CD4-positive, alpha-beta T cell treated with Interleukin-6 at 100 ng/mL for 8 hours (primary cell): ENCODE data around the gene ARHGAP12.
"Not testable (repeated sequence)": the region's sequence is repeated elsewhere in the genome, so short reads cannot be mapped to it uniquely, and the experiment has no call there.

ENCODE experiments used
- DNase-seq: peaks from one replicate; pipeline ENCODE4 v3.0.0-alpha.2; 2020; ENCODE audit warnings: mixed read lengths, low spot score

The ARHGAP12 gene

DNA sequence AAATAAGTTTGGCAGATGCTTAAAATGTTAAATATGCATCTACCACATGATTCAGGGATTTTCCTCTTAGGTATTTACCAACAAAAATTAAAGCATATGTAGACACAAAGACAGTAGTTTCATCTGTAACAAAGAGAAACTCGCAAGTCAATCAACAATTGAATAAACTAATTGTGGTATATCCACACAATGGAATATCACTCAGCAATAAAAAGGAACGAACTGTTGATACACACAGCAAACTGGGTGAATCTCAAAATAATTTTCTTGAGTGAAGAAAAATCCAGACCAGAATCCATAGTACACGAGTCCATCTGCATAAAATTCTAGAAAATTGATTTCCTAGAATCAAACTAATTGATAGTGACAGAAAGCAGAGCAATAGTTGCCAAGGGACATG is 5.2 kb downstream of the ARHGAP12 start:
- DNase-seq: no peak

DNA sequence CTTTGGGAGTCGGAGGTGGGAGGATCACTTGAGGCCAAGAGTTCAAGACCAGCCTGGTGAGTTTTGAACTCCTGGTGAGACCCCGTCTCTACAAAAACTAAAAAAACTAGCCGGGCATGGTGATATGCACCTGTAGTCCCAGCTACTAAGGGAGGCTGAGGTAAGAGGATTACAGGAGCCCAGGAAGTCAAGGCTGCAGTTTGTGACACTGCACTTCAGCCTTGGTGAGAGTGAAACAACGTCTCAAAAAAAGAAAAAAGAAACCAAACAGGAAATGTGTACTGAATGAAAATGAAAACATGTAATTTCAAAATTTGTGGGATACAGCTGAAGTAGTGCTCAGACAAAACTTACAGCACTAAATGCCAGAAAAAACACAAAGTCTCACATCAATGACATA is 7.6 kb downstream of the ARHGAP12 start:
- no peak for DNase-seq

DNA sequence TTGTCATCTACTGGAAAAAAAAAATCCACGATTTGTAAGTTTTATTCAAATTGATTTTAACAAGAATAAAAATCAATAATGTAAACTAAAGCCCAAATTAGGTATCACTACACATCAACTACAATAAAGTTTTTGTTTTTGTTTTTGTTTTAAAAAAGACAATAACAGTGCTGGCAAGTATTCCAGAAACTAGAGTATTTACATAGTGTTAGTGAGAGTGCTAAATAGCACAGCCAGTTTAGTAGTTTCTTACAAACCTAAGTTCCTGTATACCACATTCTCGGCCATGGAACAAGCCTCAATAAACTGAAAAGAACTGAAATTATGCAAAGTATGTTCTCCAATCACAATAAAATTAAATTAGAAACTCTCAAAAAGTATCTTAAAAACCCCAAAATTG is 8.1 kb downstream of the ARHGAP12 start:
- DNase-seq: no peak

DNA sequence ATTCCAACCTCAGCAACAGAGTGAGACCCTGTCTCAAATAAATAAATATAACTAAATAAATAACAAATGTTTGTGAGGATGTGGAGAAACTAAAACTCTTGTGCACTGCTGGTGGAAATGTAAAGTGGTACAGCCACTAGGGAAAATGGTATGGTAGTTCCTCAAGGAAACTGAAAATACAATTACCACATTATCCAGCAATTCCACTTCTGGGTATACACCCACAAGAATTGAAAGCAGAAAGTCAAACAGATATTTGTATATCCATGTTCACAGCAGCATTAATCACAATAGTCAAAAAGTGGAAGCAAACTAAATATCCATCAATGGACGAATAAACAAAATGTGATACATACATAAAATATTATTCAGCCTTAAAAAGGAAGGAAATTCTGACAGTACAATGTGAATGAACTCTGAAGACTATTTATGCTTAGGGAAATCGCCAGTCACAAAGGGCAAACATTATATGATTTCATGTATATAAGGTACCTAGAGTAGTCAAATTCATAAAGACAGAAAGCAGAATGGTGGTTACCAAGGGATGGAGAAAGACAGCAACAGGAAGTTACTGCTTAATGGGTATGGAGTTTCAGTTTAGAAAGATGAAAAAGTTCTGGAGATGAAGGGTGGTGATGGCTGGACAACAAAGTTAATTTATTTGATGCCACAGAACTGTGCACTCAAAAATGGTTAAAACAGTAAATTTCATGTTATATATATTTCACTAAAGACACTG is 9.8 kb downstream of the ARHGAP12 start:
- no peak for DNase-seq

DNA sequence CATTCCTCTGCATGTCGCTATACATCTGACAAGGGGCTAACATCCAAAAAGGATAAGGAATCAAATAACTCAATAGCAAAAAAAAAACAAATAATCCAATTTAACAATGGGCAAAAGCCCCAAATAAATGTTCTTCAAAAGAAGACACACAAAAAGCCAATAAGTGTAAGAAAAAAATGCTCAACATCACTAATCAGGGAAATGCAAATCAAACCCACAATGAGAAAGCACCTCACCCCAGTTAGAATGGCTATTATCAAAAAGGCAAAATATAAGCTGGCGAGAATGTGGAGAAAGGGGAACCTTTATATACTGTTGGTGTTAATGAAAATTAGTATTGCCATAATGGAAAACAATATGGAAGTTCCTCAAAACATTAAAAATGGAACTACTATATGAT is 14.3 kb downstream of the ARHGAP12 start:
- no peak for DNase-seq

DNA sequence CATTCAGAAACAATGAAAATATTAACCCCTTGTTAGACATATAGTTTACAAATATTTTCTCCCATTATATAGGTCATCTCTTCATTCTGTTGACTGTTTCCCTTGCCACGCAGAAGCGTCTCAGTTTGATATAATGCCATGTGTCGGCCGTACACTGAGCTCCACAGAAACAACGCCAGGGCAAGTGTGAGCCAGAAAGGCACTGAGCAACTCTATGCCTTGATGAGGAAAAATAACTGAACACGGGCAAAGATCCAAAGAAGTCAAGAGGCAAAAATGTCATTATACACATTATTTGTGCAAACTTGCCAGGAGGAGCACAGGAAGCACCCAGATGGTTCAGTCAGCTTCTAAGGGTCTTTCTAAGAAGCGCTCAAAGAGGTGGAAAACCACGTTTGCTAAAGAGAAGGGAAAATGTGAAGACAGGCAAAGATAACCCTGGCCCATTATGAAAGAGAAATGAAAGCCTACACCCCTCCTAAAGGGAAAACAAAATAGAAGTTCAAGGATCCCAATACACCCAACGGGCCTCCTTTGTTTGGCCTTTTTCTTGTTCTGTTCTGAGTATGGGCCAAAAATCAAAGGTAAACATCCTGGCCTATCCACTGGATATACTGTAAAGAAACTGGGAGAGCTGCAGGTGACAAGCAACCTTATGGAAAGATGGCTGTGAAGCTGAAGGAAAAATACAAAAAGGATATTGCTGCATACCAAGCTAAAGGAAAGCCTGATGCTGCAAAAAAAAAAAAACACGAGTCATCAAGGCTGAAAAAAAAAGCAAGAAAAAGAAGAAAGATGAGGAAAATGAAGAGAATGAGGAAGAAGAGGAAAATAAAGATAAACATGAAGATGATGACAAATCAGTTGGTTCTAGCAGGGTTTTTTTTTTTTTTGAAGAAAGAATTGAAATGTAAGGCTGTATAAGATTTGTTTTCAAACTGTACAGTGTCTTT is 15.5 kb downstream of the ARHGAP12 start:
- DNase-seq: no peak

DNA sequence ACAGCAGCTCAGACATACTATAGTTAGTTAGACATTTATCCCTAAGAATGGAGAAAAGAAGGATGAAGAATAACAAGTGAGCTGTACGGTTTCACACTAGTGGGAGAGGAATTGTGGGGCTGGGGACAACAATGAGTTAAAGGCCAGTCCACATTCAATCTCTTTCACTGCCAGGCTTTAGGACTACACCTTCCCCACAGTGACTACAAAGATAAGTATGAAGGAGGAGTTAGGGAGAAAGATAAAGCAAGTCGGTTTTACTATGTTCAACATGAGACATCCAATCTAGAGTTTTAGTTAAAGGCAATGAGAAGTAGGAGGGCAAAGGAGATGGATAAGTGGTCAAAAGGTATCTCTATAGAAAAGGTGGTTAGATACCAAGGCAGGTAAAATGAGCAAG is 16.3 kb downstream of the ARHGAP12 start:
- DNase-seq: no peak

DNA sequence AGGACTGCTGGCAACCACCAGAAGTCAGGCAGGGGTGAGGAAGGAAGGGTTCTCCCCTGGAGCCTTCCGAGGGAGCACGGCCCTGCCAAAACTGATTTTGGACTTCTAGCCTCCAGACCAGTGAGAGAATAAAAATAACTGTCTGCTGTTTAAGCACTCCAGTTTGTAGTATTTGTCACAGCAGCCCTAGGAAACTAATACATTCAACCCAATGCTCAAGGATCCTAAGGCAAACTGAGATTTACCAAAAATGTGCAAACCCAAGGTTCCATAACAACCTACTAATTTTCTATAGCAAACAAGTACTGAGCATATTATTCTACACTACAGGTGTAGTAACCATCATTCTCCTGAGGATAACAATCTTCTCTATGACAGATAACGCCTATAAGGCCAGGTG is 18.6 kb downstream of the ARHGAP12 start:
- no peak for DNase-seq

DNA sequence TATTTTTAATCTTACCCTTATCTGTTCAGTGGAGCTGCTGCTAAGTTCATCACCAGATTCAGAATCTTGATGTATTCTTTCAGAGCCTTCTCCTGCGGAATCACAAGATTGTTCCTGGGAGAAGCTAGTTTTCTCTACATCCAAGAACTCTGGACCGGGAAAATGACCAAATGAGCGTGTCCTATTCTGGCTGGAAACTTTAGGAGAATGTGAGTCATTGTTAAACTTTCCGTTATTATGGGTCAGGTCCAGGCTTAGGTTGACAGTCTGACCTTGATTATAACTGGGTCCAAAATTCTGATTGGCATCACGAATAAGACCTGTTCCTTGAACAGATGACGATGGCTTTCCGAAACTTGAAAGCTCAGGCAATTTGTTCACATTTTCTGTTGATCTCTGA is 20.5 kb downstream of the ARHGAP12 start:
- DNase-seq: no peak

DNA sequence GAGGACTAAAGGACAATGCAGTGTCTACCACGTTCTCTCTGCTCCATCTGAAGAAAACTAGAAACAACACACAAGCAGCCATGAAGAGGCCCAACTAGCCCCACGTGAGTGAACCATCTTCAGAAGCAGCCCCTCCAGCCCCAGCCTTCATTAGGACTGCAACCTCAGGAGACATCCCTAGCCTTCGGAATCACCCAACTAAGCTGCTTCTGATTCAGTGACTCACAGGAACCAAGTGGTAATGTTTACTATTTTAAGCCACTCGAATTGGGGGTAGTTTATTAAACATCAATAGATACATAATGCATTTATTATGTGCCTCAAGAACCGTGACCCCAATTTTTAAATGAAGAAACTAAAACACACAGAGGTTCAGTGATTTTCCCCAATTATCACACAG is 22.6 kb downstream of the ARHGAP12 start:
- DNase-seq: no peak

DNA sequence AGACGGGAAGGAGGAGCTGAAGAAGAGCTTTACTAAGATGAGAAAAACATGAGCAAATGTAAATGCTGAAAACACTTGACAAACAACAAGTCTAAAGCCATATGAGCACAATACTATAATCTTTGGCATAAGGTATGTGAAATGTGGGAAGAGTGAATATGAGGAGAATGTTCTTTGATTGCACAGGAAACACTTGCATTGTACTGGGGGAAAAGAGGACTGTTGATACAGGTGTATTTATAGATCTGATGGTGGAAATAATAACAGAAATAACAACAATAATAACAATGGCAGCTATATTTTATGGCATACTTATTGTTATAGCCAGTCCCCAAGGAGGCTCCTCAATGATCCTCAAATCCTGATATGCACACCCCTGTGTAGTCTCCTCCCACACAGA is 23.0 kb downstream of the ARHGAP12 start:
- no peak for DNase-seq

DNA sequence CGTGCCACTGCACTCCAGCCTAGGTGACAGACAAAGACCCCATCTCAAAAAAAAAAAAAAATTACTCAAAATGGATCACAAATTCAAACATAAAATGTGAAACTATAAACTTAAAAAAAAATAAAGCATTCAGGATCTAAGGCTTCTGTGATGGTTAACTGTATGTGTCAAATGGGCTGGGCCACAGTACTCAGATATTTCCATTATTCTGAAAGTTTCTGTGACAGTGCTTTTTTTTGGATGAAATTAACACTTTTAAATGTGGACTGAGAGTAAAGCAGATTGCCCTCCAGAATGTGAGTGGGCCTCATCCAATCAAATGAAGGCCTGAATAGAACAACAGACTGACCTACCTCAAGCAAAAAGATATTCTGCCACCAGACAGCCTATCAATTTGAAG is 26.0 kb downstream of the ARHGAP12 start:
- no peak for DNase-seq

DNA sequence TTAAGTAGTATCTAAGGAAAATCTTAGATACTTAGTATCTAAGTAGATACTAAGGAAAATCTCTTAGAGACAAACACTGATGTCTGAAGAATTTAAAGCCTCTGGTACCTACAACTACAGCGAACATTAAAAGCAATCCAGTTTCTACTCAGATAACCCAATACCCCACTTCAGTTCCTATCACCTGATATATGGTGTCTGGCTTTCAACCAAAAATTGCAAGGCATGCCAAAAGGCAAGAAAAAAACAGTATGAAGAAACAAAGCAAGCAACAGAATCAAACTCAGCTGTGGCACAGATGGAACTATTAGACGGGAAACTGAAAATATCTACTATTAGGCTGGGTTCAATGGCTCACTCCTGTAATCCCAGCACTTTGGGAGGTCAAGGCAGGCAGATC is 31.1 kb downstream of the ARHGAP12 start:
- no peak for DNase-seq

DNA sequence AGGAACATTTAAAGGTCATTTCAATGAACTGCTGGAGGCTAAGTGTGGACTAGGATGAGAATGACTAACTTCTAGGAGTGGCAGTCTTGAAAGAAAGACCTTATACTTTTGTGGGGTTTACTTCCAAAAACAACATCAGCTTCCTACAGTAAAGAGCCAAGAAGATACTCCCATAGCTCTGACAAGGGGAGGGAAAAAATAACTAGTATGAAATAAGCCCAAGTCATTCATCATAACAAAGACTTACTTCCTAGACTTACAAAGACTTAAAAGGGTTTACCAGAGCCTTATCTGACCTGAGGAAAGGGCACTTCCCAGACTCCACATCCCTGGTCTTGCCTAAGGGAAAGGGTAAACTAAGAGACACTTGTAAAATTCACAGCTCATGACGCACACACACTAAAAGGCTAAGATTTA is 31.7 kb downstream of the ARHGAP12 start:
- no peak for DNase-seq

DNA sequence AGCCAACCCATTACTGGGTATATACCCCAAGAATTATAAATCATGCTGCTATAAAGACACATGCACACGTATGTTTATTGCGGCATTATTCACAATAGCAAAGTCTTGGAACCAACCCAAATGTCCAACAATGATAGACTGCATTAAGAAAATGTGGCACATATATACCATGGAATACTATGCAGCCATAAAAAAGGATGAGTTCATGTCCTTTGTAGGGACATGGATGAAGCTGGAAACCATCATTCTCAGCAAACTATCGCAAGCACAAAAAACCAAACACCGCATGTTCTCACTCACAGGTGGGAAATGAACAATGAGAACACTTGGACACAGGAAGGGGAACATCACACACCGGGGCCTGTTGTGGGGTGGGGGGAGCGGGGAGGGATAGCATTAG is 32.9 kb downstream of the ARHGAP12 start:
- DNase-seq: not testable (repeated sequence)

DNA sequence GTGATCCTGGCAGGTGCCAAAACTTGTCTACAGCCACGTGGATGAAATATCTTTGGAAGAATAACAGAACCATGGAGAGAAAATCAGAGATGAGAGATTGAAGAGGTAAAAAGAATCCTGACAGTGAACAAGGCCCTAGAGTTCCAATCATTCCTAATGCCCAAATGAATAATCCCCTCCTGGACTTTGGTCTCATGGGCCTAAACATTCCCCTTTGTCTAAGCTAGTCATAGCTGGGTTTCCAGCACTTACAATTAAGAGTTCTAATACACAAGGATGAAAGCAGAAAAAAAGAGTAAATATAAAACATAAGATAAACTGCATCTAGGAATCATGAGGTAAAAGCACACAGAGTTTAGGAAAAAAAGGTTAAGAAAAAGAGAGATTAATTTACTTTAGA is 40.2 kb downstream of the ARHGAP12 start:
- no peak for DNase-seq

DNA sequence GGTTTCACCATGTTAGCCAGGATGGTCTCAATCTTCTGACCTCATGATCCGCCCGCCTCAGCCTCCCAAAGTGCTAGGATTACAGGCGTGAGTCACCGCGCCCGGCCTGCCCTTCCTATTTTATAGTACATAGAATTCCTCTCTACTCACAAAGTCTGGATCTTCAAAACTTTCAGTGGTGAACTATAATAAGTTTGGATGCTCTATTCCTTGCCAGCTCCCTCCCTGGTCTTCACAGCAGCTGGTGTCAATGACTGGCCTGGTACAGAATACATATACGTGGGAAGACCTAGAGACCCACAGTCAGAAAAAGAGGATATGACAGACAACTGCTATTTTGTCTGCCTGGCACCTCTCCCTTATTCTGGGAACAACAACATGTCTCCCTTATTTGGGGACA is 40.8 kb downstream of the ARHGAP12 start:
- no peak for DNase-seq

DNA sequence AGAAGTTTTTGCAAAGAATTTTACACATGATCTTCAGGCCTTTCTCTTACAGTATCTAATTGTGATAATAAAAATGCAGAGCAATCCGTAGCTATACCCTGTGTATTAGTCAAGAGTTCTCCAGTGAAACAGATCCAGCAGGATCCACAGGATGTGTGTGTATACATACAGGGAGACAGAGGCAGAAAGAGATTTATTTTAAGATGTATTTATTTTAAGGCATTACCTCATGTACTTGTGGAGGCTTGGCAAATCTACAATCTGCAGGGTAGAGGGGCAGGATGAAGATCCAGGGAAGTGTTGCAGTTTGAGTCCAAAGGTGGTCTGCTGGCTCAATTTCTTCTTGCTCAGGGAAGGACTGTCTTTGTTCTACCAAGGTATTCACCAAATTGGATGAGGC is 41.7 kb downstream of the ARHGAP12 start:
- DNase-seq: no peak

DNA sequence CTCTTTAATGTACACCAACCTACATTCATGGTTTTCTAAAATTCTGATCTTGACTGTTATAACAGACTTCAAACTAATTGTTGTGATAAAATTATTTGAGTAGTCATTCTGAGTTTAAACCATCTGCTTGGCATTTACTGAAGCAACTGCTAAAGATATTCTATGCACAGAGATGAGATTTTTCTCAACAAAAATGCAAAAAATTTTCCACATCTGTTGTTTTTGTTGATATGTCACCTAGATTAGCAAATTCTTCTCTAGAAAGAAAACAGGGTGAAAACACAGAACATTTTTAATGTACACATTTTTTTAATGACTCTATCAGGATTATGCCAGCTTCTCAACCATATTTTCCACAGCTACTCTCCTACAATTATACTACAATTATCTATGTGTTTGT is 42.7 kb downstream of the ARHGAP12 start:
- no peak for DNase-seq

DNA sequence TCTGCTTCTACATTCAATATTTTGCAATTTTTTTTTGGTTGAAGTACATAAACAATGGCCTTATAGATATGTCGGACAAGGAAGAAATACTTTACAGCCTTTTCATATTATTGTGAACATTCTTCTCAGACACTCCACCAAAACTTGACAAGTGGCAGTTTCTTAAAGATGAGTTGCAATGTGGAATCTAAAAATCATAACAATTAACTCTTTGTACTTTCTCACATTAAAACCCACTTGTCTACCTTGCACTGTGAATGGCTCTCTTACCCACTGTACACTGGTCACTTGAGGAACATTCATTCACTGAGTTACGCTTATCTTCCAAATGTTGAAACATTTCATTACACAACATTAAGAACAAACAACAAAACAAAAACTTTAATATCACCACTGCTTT is 44.2 kb downstream of the ARHGAP12 start:
- DNase-seq: no peak

DNA sequence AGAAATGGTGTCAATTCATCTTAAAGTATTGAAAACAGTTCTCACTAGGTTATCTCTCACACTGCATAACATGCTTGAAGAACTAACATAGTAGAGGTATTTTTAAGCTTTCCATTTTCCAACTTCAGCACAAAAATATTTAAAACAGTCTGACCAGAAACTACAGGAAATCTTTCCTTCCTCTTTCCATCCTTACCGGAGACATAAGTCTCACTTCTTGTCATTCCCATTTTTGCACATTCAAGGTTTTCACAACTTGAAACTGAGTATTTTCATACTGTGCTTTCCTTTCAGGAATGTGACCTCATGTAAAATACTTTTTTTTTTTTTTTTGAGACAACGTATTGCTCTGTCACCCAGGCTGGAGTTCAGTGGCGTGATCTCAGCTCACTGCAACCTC is 45.2 kb downstream of the ARHGAP12 start:
- DNase-seq: no peak

DNA sequence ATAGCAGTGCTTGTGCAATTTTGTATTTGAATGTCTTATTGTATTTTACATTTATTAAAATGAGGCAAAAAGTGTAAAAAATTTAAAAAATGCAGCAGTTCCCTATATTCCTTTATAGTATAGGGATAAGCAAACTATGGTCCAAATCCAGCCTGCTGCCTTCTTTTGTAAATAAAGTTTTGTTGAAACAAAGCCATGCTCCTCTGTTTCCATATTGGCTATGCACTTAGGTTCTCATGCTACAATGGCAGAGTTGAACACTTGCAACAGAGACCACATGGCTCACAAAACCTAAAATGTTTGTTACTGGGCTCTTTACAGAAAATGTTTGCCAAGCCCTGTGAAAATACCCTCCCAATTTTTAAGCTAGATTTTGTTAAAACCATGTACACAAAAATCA is 50.1 kb downstream of the ARHGAP12 start:
- no peak for DNase-seq

DNA sequence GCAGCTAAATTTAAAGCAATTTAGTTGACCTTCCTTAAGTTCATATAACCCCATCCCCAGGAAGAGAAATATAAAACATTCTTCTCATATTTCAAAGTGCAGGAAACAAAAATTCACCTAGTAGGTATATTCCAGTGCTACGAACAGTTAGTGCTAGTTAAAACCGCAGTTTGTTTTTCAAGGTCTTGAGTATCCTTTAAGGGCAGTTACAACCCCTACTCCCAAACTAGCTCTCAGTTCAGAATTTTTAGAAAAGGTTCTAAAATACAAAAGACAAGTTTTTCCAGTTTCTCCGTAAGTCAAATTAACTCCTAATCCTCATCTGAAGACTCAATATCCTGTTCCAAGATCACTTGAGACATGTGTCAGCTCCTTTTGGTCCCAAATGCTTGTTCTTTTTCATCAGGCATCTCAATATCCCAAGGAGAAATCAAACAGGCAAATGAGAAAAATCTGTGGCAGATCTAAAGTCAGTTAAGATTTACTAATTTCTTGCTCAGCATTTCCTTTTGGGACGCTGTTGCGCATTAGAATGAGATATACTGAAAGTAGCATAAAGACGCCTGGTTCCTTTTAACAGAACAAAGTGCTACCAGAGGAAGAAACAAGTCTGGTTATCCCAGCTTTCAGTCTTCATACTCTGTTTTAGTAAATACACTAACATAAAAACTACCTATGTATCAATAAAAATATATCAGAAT is 51.8 kb downstream of the ARHGAP12 start:
- DNase-seq: no peak
